Large intestine (tissue), 12 donors: ENCODE measurements around the gene ALG10. TPM values are rescaled to one million over a fixed set of nuclear protein-coding genes. Genes with fewer than 3 reads are reported as not detected.
"Not testable (repeated sequence)": the region's sequence is repeated elsewhere in the genome, so short reads cannot be mapped to it uniquely, and the experiment has no call there.

Experiments
- DNase-seq, 2 donors: peaks; one replicate each; pipeline versions ENCODE4 v3.0.0 to v3.0.0-alpha.2; 2013
- H3K27ac ChIP-seq: one replicate; pipeline ENCODE4 v1.5.1; 2013; ENCODE audit warnings: low read length
- H3K27me3 ChIP-seq: 2 replicates; pipeline ENCODE4 v1.6.1; 2013; ENCODE audit warnings: low read length; ENCODE audit not compliant: control insufficient read depth, insufficient read depth
- H3K36me3 ChIP-seq: 2 replicates; pipeline ENCODE4 v1.6.1; 2013; ENCODE audit warnings: low read length; ENCODE audit not compliant: control insufficient read depth, insufficient read depth
- H3K4me1 ChIP-seq: one replicate; pipeline ENCODE4 v1.6.1; 2013; ENCODE audit warnings: low read length; ENCODE audit not compliant: control insufficient read depth, insufficient read depth
- H3K4me3 ChIP-seq: one replicate; pipeline ENCODE4 v1.5.1; 2013; ENCODE audit warnings: low read length
- H3K9me3 ChIP-seq: one replicate; pipeline ENCODE4 v1.6.1; 2013; ENCODE audit warnings: mild to moderate bottlenecking, low read depth, low read length, moderate library complexity; ENCODE audit not compliant: control insufficient read depth
- WGBS: methylation state at CpG from one replicate; pipeline ENCODE4 v1.1.5; 2013; ENCODE audit warnings: low lambda C conversion rate; ENCODE audit not compliant: insufficient coverage; 5-methylcytosine and 5-hydroxymethylcytosine counted together
- long read RNA-seq, 11 donors: transcript quantifications; one replicate each; lab custom pipeline, GENCODE V29; 2026
- polyA plus RNA-seq: library from polyadenylated mRNA; unstranded; fragments of 120-200 nt; gene quantifications from one replicate; pipeline ENCODE4 v1.2.1, GENCODE V29; 2013

ALG10 gene, protein sequence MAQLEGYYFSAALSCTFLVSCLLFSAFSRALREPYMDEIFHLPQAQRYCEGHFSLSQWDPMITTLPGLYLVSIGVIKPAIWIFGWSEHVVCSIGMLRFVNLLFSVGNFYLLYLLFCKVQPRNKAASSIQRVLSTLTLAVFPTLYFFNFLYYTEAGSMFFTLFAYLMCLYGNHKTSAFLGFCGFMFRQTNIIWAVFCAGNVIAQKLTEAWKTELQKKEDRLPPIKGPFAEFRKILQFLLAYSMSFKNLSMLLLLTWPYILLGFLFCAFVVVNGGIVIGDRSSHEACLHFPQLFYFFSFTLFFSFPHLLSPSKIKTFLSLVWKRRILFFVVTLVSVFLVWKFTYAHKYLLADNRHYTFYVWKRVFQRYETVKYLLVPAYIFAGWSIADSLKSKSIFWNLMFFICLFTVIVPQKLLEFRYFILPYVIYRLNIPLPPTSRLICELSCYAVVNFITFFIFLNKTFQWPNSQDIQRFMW
- polyA plus RNA-seq = 6.7 TPM
- long read RNA-seq, donor 1, partial matches to known transcripts = 0 of 1 reads
- long read RNA-seq, donor 1, other reads (novel, unspliced or antisense) = 0 of 1 reads
- long read RNA-seq, donor 2, partial matches to known transcripts = 0 of 3 reads
- long read RNA-seq, donor 2, other reads (novel, unspliced or antisense) = 0 of 3 reads
- long read RNA-seq, donor 3 = 0 reads
- long read RNA-seq, donor 4 = 0 reads
- long read RNA-seq, donor 5, partial matches to known transcripts = 0 of 1 reads
- long read RNA-seq, donor 5, other reads (novel, unspliced or antisense) = 0 of 1 reads
- long read RNA-seq, donor 6, partial matches to known transcripts = 0 of 1 reads
- long read RNA-seq, donor 6, other reads (novel, unspliced or antisense) = 0 of 1 reads
- long read RNA-seq, donor 7, partial matches to known transcripts = 0 of 1 reads
- long read RNA-seq, donor 7, other reads (novel, unspliced or antisense) = 0 of 1 reads
- long read RNA-seq, donor 8 = 0 reads
- long read RNA-seq, donor 9, partial matches to known transcripts = 0 of 1 reads
- long read RNA-seq, donor 9, other reads (novel, unspliced or antisense) = 0 of 1 reads
- long read RNA-seq, donor 10, partial matches to known transcripts = 0 of 1 reads
- long read RNA-seq, donor 10, other reads (novel, unspliced or antisense) = 0 of 1 reads
- long read RNA-seq, donor 11, partial matches to known transcripts = 0 of 2 reads
- long read RNA-seq, donor 11, other reads (novel, unspliced or antisense) = 0 of 2 reads

DNA sequence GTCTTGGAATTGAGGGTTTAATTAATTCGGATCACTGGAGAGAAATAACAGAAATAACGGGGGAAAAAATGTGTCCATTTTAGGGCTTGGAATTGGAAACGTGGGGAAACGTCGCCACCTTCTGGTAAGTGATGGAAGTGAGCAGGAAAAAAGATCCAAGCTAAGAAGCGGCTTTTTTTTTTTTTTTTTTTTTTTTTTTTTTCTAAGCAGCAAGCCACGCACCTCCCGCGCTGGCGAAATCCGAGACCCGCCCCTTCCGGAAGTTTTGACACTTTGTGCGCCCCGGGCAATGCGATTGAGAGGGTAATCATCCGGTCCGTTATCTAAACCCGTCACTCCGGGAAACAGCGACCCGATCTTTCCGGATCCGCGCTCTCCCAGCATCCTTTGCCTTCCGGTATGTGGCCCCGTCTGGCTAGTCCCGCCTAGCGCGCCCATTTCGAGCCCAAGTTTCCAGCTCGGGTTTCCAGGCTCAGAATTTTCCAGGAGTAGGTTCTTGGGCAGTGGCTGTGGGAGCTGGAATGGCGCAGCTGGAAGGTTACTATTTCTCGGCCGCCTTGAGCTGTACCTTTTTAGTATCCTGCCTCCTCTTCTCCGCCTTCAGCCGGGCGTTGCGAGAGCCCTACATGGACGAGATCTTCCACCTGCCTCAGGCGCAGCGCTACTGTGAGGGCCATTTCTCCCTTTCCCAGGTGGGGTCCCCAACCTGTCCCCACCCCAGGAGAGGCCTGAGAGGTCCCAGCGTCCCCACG is at the start of gene ALG10:
ALG10 (plus strand) TSS at position 418 of the 752 bp plus-strand sequence; CDS start at position 522, 104 bp downstream.
- peak within 1 kb of the TSS; percentile 90 for H3K4me3 ChIP-seq
- 0% methylated on average over 1 of the region's 44 CpGs for WGBS
- H3K36me3 ChIP-seq = no peaks in the 10 kb centered on the region
- H3K4me1 ChIP-seq = no peaks in the 10 kb centered on the region
- no peaks in the 10 kb centered on the region for H3K27me3 ChIP-seq
- H3K9me3 ChIP-seq = no peaks in the 10 kb centered on the region
- DNase-seq = peak; percentile 97
- peak within 1 kb of the TSS; percentile 93 for H3K27ac ChIP-seq

DNA sequence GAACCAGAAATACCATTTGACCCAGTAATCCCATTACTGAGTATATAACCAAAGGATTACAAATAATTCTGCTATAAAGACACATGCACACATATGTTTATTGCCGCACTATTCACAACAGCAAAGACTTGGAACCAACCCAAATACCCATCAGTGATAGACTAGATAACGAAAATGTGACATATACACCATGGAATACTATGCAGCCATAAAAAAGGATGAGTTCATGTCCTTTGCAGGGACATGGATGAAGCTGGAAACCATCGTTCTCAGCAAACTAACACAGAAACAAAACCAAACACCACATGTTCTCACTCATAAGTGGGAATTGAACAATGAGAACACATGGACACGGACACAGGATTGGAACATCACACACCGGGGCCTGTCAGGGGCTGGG is 49.4 kb upstream of the ALG10 start:
- H3K36me3 ChIP-seq = not testable (repeated sequence)
- WGBS = no CpG with 5 or more reads among the region's 5 CpGs

DNA sequence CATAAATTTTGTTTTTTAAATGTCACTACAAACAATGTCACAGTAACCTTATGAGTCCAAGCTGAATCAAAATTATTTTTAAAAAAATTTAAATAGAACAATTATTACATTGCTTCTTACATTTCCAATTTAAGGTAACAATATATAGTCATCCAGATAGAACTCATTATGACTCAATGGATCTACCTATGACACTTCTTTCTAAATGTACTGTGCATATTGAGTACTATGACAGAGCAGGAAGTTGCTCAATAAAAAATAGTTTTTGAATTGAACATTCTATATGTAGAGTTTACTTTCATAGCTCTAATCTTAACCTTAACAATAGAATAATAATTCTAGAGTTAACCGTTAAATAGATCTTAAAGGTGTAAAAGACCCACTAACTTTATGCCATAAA is 44.4 kb upstream of the ALG10 start:
- DNase-seq = no peak
- Histone ChIP-seq H3K4me3 (no peak overlapping the region), H3K27ac (no peak overlapping the region), H3K4me1 (no peaks in the 10 kb centered on the region), H3K27me3 (no peaks in the 10 kb centered on the region), H3K36me3 (no peaks in the 10 kb centered on the region), H3K9me3 (no peaks in the 10 kb centered on the region)
- 100% methylated on average over 1 of the region's 1 CpG for WGBS

More for the DNA sequence above, 49.4 kb upstream of the ALG10 start:
- not testable (repeated sequence) for H3K9me3 ChIP-seq, H3K4me3 ChIP-seq, H3K27me3 ChIP-seq, DNase-seq, H3K27ac ChIP-seq, H3K4me1 ChIP-seq

DNA sequence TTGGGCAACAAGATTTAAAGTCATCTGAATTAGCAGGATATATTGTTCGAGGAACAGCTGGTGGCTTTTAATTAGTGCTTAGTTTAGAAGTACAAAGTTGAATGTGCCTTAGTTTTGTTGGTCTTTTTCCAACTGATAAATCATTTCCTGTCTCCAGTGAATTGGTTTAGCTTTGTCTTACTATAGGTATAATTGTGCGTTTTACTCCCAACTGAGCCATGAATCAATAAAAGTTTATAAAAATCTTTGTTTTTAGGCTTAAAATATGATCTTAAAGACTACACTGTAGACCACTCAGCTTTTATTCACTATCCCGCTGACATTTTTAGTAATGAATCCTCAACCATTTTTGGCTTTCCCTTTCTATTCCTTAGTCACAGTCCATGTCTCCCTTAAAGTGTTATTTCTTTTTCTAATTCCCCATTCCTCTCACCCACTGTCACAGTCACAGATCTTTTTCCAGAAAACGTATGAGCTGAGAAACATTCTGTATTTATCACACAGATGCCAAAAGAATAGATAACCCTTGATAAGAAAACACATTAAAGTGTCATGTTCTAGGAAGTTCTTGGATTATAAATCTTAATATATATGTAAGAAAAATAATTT is 34.0 kb upstream of the ALG10 start:
- Histone ChIP-seq H3K9me3 (no peaks in the 10 kb centered on the region), H3K27me3 (no peaks in the 10 kb centered on the region), H3K27ac (no peak overlapping the region), H3K4me1 (no peaks in the 10 kb centered on the region), H3K4me3 (no peak overlapping the region), H3K36me3 (no peaks in the 10 kb centered on the region)
- no peak for DNase-seq
- WGBS = 94% methylated on average over 2 of the region's 4 CpGs

DNA sequence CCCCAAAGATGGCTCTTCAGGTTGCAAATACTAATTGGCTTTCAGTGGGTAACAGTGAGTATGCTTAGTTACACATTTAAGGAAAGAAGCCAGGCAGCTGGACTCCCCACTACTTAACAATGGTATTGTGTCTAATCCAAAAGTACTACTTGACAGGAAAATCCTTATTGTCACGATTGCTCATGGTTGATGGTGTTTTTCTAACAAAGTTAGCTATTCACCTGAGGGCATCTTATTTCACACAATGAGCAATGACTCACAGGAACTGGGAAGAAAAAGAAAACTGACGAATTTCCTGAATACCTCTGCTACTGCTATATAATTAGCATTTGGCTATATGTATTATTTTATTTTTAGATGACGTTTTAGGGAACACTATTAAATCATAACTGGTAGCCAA is 33.4 kb upstream of the ALG10 start:
- no peak for DNase-seq
- no peaks in the 10 kb centered on the region for H3K27me3 ChIP-seq
- H3K4me3 ChIP-seq = no peak overlapping the region
- H3K4me1 ChIP-seq = no peaks in the 10 kb centered on the region
- no peak overlapping the region for H3K27ac ChIP-seq
- 88% methylated on average over 2 of the region's 3 CpGs for WGBS
- H3K36me3 ChIP-seq = no peaks in the 10 kb centered on the region
- no peaks in the 10 kb centered on the region for H3K9me3 ChIP-seq

DNA sequence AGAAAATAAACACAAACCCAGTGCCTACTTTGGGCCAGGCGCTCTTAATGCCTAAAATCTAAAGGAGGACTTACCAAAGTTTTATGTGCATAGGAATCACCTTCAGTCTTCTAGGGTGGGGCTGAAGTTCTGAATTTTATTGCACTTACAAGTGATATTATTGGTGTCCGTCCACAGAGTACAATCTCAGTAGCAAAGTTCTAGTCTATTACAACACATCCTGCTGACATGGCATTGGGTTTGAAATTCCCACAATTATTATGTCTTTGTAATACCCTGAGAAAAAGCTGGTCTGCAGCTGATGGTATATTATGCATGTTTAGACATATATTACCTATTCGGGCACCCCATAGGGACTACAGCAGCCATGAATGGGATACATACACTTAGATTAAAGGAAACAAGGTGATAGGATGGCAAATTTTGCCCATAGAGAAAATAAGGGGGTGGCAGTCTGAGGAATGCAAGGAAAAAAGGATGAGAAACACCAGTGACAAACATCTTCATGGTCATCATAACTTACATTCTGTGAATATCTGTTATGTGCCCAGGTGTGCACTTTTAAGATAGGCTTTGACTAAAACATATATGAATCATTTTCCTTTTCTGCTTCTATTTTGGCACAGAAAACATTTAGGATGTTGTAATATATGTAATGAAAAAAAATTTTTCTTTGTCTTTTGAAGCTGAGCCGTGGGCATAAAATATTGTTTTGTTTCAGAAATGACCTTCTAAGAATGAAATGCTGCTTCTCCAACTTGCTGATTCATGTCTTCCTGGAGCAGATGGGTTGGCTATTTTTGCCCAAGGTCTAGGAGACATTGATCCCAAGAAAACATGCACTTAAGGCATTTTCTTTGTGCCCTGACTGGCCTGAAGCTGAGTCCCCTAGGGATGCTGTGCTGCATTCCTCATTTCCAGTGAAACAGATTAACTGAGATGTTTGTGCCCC is 27.2 kb upstream of the ALG10 start:
- no peaks in the 10 kb centered on the region for H3K4me1 ChIP-seq
- no peak overlapping the region for H3K4me3 ChIP-seq
- peak; percentile 28 to 43 for DNase-seq
- WGBS = 45% methylated on average over 2 of the region's 4 CpGs
- no peaks in the 10 kb centered on the region for H3K27me3 ChIP-seq
- no peak overlapping the region for H3K27ac ChIP-seq
- H3K9me3 ChIP-seq = no peaks in the 10 kb centered on the region
- no peaks in the 10 kb centered on the region for H3K36me3 ChIP-seq

DNA sequence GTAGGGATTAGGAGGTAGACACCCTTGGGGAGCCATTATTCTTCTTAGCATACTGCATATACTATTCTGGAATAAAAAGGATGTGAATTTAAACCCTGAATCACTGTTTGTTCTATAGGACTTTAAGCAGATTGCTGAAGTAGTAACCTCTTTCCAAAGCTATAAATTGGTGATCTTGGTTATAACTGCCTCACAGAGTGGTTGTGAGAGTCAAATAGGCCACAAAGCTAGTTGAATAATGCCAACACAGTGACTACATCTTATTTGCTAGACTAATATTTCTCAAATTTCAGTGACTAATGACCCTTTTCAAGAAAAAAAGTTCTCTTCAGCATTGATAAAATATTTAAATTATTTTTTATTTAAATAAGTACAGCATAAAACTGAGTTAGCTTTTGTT is 13.5 kb upstream of the ALG10 start:
- H3K9me3 ChIP-seq, H3K4me3 ChIP-seq, H3K27ac ChIP-seq, H3K27me3 ChIP-seq, H3K36me3 ChIP-seq, H3K4me1 ChIP-seq, DNase-seq: not testable (repeated sequence)

DNA sequence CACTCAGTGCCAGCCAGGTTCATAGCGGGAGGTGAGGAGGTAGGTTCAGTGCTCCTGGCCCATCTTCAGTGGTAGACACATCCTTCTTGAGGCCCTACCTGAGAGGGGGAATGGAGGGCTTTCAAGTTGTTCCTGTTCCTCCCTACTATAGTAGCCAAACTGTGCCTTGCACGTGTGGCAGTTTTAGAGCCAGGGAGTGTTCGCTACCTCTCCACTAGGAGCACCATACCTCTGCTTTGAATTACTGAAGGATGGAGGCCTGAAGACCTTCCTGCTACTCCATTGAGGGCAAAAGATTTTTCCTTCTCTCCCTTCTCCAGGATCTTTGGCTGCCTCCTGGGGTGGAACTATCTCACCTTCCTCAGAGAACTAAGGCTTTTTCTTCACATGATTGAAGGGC is 5.9 kb upstream of the ALG10 start:
- H3K4me3 ChIP-seq = no peak overlapping the region
- H3K27me3 ChIP-seq = no peaks in the 10 kb centered on the region
- no peak overlapping the region for H3K27ac ChIP-seq
- no peak for DNase-seq
- WGBS = no CpG with 5 or more reads among the region's 3 CpGs
- H3K36me3 ChIP-seq = no peaks in the 10 kb centered on the region
- no peaks in the 10 kb centered on the region for H3K4me1 ChIP-seq
- no peaks in the 10 kb centered on the region for H3K9me3 ChIP-seq

DNA sequence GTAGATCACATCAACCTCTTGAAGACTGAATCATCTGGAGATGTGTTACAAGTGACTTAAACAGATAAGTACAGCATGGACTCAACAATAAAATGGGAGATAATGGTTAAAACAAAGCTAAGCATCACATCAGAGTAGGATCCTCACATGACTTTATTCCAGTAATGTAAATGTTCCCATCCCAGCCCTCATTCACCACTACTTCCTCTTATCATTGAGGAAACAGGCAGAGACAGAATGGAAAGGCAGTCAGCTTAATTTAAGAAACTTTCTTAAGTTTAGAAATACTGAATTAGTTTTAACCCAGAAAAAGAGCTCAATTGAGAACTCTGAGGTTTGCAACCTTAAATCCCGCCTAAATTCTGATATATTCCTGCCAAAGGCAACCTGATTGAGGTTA is 1.2 kb upstream of the ALG10 start:
- 100% methylated on average over 1 of the region's 1 CpG for WGBS

More for the DNA sequence above, 1.2 kb upstream of the ALG10 start:
- H3K27ac ChIP-seq = no peak overlapping the region
- H3K4me3 ChIP-seq = no peak overlapping the region
- H3K36me3 ChIP-seq = no peaks in the 10 kb centered on the region
- H3K9me3 ChIP-seq = no peaks in the 10 kb centered on the region
- no peaks in the 10 kb centered on the region for H3K27me3 ChIP-seq
- no peak for DNase-seq
- no peaks in the 10 kb centered on the region for H3K4me1 ChIP-seq
